ENCODE measurements around the gene SYPL1.

DNA sequence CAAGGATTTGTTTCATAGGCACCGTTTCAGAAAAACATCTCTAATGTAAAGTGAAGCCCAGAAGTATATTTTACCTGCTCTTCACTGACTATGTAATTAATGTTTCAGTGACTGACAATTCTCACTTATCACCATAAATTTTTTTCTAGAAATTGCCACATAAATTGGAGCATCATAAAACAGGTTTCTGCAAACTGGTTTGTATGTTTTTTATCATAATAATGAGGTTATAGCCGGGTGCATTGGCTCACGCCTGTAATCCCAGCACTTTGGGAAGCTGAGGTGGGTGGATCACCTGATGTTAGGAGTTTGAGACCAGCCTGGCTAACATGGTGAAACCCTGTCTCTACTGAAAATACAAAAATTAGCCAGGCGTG lies 39.4 kb downstream of the SYPL1 start:
- TF ChIP-seq, protein P1, sequence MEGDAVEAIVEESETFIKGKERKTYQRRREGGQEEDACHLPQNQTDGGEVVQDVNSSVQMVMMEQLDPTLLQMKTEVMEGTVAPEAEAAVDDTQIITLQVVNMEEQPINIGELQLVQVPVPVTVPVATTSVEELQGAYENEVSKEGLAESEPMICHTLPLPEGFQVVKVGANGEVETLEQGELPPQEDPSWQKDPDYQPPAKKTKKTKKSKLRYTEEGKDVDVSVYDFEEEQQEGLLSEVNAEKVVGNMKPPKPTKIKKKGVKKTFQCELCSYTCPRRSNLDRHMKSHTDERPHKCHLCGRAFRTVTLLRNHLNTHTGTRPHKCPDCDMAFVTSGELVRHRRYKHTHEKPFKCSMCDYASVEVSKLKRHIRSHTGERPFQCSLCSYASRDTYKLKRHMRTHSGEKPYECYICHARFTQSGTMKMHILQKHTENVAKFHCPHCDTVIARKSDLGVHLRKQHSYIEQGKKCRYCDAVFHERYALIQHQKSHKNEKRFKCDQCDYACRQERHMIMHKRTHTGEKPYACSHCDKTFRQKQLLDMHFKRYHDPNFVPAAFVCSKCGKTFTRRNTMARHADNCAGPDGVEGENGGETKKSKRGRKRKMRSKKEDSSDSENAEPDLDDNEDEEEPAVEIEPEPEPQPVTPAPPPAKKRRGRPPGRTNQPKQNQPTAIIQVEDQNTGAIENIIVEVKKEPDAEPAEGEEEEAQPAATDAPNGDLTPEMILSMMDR (tag by site-specific recombination; IDR thresholded peaks at IDR 0.05): no peak
- TF ChIP-seq, protein P2, sequence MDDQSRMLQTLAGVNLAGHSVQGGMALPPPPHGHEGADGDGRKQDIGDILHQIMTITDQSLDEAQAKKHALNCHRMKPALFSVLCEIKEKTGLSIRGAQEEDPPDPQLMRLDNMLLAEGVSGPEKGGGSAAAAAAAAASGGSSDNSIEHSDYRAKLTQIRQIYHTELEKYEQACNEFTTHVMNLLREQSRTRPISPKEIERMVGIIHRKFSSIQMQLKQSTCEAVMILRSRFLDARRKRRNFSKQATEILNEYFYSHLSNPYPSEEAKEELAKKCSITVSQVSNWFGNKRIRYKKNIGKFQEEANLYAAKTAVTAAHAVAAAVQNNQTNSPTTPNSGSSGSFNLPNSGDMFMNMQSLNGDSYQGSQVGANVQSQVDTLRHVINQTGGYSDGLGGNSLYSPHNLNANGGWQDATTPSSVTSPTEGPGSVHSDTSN (CRISPR knock-in tag; IDR thresholded peaks at IDR 0.05): no peak
- TF ChIP-seq ZEB2 (tag by site-specific recombination; IDR thresholded peaks at IDR 0.05) (no peak), TCF7L2 (IDR thresholded peaks at IDR 0.05; ENCODE audit: borderline replicate concordance, low read depth, low read length) (no peak), ZNF76 (tag by site-specific recombination; IDR thresholded peaks at IDR 0.05; ENCODE audit: borderline replicate concordance, low read depth) (no peak), ZNF174 (tag by site-specific recombination; IDR thresholded peaks at IDR 0.05) (no peak), ZNF391 (tag by site-specific recombination; IDR thresholded peaks at IDR 0.05; ENCODE audit: borderline replicate concordance, low read depth) (no peak), ZNF223 (tag by site-specific recombination; IDR thresholded peaks at IDR 0.05) (no peak), ZNF138 (tag by site-specific recombination; IDR thresholded peaks at IDR 0.05; ENCODE audit: borderline replicate concordance) (no peak), ZNF10 (tag by site-specific recombination; IDR thresholded peaks at IDR 0.05) (no peak)
- TF ChIP-seq, protein P3, sequence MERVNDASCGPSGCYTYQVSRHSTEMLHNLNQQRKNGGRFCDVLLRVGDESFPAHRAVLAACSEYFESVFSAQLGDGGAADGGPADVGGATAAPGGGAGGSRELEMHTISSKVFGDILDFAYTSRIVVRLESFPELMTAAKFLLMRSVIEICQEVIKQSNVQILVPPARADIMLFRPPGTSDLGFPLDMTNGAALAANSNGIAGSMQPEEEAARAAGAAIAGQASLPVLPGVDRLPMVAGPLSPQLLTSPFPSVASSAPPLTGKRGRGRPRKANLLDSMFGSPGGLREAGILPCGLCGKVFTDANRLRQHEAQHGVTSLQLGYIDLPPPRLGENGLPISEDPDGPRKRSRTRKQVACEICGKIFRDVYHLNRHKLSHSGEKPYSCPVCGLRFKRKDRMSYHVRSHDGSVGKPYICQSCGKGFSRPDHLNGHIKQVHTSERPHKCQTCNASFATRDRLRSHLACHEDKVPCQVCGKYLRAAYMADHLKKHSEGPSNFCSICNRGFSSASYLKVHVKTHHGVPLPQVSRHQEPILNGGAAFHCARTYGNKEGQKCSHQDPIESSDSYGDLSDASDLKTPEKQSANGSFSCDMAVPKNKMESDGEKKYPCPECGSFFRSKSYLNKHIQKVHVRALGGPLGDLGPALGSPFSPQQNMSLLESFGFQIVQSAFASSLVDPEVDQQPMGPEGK (tag by site-specific recombination; IDR thresholded peaks at IDR 0.05): no peak

Measured in HEK293 (cell line).